NCI-H146 (cell line): Measurements from ENCODE around the gene XRCC5.
"Not testable (repeated sequence)": the region's sequence is repeated elsewhere in the genome, so short reads cannot be mapped to it uniquely, and the experiment has no call there.

Experiments
- DNase-seq: peaks from one replicate; lab custom pipeline; 2025; lab: John Stamatoyannopoulos, UW

Gene XRCC5

DNA sequence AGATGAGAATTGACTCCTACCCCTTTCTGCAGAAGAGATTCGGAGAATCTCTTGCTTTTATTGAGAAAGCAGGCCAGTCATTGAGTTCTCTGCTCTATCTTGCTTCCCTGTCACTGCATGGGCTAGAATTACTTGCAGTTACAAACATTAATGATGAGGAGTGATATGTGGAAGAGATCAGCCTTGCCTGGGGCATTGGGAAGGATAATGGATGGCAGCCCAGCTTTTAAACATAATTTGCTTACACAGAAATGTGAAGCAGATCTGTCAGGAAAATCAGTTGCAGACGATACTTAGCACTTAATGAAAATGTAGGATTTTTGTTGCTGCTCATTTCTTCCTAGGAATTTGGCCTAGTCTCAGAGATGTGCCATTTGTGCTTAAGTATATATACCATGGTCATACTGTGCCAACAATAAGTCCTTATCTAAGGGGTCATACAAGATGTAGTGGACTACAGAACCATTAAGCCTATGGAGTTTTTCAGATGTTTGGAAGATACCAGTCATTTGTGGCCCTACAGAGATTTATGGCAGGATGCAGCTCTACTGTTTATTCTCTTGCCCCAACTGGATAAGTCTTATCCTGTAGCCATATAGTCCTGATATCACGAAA lies 92.7 kb downstream of the XRCC5 start:
- no peak for DNase-seq

DNA sequence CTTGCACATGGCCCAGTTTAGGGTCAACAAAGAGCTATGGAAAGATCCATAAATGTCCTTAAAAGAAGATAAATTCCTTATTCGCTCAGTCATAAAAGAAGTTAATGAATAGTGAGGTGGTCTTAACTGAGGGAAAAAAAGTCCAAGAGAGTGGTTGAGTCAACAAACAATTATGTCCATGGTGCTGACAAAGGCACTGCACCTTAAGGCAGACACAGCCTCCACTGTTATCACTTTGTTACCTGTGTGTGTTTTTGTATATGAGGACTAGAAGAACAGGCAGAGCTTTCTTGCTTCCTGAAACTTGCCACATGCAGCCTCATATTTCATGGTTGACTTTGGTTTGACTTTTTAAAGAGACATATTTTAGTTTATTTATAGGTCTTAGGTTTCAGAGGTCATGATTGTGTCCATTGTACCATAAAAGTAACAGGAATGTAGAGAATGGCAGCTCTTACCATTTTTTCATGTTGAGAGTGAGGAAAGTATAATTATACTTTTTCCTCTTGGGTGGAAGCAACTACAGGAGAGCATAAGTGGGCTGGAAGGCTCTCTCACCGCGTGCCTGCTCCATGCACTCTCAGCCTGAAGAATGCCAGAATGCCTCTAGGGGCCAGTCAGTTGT lies 93.6 kb downstream of the XRCC5 start:
- peak; percentile 22 for DNase-seq

DNA sequence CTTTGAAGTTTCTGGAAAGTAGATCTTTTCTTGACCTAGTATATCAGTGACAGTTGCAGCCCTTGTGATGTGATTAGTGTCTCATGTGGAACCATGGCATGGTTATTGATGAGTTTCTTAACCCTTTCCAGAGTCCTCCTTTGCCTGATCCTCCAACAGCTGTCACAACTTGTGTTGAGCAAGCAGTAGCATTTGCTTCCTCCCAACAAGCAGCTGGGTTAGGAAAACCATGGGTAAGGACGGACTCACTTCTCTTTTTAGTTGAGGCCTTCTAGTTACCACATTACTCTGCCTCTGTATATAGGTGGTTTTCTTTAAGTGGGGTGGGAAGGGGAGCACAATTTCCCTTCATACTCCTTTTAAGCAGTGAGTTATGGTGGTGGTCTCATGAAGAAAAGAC lies 96.3 kb downstream of the XRCC5 start:
- no peak for DNase-seq

DNA sequence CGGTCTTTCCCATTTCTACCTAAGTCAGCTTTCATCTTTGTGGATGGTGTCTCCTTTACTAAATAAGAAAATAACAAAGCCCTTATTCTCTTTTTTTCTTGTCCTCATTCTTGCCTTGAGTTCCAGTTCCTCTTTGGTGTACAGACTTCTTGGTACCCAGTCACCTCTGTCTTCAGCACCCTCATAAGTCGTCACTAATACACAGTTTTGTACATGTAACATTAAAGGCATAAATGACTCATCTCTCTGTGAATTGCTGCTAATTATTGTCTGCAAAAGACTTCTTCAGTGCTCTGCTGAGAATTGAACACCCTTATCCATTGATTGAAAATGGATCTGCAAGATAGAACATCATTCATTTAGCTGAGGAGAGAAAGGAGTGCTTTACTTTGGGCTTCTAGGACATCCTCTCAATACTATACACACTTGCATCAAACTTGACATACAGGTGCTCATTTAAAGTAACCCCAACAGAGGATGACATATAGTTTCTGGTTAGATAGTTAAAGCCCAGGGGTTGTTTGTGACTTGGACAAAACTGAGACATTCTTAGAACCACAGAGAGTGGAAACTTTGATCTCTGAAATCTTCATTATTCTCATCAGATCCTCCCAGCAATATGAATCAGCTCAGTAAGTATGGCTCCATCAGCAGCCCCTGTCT lies 97.0 kb downstream of the XRCC5 start:
- DNase-seq, result no peak

DNA sequence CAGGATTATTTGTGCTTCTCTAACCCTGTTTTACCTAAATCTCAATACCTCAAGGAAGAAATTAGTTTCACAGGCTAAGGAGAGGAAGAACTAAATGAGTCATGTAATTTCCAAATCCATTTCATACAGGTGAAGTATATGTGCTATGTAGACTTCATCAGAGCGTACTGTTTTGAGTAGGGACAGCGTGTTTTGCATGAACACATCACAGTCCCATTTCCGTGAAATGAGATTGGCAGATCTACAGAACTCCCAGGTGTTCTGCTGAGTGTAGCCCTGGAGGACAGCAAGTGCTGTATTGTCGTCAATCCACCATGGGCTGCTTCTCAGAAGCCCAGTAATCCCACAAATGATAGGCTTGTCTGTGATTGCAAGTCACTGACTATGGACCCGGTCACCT lies 97.7 kb downstream of the XRCC5 start:
- no peak for DNase-seq

DNA sequence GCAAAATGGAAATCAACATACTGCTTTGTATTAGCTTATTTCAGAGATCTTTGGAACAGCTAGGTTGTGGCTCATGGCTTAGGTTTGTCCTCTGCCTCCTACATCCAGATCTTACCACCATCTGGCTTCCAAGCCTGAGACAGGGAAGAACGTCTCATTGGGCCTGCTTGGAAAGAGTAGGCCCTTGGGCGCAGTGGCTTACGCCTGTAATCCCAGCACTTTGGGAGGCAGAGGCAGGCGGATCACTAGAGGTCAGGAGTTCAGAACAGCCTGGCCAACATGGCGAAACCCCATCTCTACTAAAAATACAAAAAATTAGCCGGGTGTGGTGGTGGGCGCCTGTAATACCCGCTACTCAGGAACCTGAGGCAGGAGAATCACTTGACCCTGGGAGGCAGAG lies 99.5 kb downstream of the XRCC5 start:
- not testable (repeated sequence) for DNase-seq

DNA sequence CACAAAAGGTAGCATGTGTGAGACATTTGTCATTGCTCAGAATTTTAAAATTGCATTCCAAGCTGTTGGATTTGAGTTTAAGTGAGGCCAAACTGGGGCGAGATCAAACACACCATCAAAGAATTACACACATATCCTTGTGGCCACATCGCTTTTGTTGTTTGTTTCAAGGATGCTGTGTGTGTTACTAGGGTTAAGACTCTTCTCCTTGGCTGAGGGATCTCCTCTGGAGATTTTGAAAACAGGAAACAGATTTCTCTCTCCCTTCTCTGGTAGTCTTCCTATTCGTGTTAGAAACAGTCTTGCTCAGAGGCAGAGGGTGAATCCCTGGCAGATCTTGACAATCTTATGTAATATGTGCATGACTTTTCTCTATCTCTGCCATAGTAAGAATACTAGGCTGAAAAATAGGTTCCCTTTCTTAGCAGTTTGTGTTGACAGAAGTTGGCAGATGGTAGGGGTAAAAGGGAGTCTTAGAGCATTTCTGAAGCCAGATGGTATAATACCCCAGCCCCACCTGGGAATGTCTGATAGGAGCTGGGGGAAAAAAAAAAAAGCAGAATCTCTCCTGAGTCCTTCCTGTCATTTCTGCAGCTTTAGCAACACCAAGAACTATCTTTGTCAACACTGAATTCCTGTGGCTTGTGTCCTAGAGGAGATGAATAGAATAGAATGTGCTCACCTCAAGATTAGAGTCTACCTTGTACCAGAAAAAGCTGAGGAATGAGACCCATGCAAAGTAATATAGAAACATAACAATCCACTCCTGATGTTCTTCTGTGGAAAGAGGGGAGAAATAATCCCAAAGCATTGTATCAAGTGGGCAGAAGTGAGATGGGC lies 101.8 kb downstream of the XRCC5 start:
- no peak for DNase-seq

DNA sequence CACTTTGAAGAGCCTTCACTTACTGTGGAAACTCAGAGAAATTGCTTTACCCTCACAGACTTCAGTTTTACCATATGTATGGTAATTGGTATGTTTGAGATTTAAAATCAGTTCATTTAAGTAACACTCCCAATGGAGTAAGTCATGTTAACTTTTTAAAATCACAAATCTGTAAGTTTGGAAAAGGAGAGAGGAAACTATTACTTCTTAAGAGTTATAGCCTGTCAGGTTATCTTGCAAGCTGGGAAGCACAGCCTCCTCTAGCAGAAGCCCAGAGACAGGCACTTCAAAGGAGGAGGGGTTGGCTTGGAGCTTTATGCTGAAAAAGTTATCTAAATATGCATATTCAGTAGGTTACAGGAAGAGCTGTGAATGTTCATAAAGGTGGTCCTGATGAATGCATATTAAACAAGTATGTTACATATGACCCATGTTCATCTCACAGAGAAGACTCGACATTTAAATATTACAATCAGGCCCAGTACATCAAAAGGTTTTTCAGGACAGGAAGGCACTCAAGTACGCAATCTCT lies 102.5 kb downstream of the XRCC5 start:
- DNase-seq, result no peak

DNA sequence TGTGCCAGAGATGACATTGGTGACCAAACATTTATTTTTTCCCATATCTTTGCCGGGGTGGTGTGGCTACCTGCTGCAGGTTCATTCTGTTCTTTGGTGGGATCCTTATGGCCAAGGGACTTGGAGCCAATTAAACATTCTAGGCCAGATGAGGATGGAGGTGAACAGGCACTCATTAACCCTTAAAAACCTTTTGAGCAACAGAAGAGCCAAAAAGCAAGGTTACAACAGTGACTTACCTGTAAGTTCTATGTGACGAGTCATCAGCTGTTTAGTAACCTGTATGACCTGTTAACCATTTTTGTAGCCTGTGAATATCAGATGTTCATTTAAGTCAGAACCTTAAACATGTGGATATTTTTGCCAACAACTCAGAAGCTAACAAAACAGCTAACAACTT lies 105.6 kb downstream of the XRCC5 start:
- DNase-seq, result no peak

DNA sequence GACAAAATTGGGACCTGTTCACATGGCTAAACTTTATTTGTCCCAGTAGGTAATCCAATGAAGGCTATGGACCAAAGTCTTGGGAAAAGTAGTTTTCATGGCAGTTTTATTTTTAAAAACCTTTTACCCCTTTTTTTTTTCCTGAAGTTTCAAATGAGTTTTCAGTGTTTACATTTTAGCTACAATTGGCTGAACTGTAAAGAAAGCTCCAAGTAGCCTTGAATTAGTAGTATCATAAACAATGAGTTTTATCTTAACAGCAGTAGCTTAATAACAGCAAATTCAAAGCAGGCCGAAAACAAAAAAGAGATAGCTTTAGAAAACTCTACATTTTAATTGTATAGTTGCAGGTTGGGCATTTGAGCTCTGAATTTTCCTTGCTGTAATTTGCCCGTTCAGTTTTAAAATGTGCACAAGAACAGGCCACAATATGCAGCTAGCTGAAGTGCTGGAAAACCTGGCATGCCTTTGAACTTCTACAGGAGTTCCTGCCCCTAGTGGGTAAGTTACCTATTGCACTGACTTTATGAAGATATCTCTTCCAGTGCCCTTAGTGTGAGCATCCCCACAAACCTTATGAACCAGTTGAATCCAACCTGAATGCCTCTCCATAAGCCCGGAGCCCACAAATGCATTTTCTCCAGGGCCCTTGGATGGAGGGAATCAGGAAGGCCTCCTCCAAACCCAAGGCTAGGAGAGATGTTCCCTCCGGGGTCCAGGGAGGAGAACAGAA lies 106.7 kb downstream of the XRCC5 start:
- DNase-seq, result peak; percentile 19

DNA sequence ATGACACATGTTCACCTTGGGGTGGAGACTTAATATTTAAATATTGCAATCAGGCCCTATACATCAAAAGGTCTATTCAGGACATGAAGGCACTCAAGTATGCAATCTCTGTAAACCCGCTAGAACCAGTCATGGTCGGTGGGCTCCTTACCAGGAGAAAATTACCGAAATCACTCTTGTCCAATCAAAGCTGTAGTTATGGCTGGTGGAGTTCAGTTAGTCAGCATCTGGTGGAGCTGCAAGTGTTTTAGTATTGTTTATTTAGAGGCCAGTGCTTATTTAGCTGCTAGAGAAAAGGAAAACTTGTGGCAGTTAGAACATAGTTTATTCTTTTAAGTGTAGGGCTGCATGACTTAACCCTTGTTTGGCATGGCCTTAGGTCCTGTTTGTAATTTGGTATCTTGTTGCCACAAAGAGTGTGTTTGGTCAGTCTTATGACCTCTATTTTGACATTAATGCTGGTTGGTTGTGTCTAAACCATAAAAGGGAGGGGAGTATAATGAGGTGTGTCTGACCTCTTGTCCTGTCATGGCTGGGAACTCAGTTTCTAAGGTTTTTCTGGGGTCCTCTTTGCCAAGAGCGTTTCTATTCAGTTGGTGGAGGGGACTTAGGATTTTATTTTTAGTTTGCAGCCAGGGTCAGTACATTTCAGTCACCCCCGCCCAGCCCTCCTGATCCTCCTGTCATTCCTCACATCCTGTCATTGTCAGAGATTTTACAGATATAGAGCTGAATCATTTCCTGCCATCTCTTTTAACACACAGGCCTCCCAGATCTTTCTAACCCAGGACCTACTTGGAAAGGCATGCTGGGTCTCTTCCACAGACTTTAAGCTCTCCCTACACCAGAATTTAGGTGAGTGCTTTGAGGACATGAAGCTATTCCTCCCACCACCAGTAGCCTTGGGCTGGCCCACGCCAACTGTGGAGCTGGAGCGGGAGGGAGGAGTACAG lies 108.1 kb downstream of the XRCC5 start:
- no peak for DNase-seq

DNA sequence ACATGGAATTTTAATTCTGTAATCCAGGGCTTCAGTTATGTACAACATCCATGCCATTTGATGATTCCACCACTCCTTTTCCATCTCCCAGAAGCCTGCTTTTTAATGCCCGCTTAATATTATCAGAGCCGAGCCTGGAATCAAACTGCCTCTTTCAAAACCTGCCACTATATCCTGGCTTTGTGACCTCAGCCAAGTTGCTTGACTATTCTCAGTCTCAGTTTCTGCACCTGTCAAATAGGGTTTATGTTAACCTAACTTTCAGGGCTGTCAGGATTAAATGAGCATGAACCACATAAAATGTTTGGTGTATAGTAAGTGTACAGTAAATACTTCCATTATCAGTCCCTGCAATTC lies 108.7 kb downstream of the XRCC5 start:
- DNase-seq, result no peak

DNA sequence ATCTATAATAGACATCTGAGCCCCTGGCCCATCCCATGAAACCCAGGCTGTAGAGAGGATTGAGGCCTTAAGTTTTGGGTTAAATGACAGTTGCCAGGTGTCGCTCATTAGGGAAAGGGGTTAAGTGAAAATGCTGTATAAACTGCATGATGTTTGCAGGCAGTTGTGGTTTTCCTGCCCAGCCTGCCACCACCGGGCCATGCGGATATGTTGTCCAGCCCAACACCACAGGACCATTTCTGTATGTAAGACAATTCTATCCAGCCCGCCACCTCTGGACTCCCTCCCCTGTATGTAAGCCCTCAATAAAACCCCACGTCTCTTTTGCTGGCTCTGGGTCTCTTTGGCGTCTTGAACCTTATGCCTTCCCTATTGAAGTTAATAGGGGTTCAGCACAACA lies 110.7 kb downstream of the XRCC5 start:
- no peak for DNase-seq

DNA sequence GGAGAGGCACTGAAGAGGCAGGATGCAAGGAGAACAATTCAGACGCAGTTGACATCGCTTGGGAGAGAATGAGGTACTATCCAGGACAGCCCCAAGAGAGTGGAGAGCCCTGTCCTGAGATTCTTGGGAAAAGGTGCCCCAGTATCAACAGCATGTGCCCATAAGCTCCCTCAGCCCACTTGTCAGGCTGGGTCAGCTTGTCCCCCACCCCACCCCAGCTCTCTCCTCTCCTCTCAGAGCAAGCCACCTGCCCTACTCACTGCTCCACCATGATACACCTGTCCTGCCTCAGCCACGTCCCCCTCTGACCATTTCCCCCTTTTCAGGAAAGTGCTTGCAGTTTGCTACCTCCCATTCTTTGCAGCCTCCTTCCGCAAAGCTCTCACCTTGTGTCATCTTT lies 111.8 kb downstream of the XRCC5 start:
- DNase-seq, result no peak

DNA sequence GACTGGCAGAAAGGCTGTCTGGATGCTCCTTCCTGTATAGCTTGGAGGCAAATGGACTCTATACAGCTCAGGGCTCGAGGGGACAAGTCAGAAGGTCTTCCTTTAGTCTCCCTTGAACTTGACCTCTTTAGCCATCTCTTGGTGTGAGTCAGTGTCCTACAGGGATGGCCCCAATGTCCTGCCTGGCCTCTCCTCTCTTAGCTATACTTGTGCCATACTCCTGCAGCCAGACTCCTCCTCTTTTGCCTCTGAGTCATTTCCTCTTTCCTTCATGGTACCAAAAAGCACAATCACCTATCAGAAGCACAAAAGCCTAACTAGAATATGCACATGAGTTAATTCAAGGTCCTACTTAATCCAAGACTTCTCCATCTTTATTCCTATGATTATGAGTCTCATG lies 112.7 kb downstream of the XRCC5 start:
- DNase-seq, result no peak

DNA sequence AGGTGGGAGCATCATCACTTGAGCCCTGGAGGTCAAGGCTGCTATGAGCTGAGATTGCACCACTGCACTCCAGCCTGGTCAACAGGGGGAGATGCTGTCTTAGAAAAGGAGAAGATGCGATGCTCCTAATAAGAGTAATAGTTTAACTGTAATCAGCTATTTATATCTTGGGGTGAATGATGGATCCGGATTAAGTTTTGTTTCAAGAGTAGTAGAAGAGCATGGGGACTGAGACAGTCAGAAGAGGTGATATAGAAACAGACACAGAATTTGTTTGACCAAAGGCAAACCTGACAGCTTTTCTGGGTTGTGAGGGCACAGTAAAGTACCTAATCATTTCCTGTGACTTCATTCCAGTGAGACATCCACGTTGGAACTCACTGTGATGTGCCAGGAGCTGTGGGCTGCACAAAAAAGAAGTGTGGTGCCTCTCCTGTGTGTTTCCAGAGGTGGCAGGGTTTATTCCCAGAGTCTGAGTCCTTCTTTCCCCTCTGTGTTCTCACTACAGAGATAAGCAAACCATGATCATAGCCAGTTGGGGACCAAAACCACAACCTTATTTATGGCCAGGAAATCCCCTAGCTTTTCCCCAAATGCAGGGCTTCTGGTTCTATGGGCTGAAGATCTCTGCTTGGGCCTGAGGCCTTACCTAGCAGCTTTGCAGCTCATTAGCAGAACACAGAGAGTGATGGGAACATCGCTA lies 113.7 kb downstream of the XRCC5 start:
- DNase-seq, result no peak

DNA sequence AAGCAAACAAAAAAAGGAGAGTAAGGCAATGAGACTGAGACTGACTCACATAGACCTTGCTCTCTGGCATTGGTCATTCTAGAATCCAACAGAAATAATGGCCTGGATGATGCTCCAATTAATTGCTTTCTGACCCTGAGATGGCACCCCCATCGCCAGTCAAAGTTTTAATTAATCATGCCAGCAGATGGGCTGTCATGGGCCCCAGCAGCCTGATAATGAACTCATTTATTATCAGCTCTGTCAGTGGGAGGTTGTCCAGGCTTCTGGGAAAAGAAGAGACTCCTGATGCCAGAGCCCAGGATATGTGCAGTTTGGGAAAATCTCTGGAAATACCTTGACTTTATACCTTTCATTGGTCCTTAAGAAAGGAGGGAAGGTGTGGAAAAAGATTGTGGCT lies 115.2 kb downstream of the XRCC5 start:
- no peak for DNase-seq

DNA sequence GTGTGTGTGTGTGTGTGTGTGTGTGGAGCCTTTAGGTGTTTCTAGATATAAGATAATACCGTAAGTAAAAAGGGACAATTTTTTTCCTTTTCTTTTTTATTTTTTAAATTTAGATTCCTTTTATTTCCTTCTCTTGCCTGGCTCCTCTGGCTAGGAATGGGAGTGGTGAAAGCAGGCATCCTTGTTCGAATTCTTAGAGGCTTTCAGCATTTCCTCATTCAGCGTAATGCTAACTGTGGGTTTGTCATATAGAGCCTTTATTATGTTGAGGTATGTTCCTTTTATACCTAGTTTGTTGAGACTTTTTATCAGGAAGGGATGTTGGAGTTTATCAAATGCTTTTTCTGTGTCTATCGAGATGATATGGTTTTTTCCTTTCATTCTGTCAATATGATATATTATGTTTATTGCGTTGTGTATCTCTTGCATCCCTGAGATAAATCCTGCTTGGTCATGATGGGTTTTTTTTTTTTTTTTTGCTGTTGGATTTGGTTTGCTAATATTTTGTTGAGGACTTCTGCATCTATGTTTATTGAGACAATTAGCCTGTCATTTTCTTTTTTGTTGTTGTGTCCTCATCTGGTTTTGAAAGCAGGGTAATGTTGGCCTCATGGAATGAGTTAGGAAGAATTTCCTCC lies 120.2 kb downstream of the XRCC5 start:
- DNase-seq, result no peak

DNA sequence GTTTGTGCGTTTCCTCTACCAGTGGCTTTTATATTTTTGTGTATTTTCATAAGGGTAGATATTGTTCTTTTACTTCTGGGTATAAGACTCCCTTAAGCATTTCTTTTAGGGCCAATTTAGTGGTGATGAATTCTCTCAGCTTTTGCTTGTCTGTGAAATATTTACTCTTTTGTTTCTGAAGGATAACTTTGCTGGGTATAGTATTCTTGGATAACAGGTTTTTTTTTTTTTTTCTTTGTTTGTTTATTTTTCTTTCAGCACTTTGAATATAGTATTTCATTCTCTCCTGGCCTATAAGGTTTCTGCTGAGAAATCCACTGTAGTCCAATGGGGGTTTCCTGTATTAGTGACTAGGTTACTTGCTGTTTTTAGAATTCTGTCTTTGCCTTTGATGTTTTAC lies 122.7 kb downstream of the XRCC5 start:
- DNase-seq, result no peak

DNA sequence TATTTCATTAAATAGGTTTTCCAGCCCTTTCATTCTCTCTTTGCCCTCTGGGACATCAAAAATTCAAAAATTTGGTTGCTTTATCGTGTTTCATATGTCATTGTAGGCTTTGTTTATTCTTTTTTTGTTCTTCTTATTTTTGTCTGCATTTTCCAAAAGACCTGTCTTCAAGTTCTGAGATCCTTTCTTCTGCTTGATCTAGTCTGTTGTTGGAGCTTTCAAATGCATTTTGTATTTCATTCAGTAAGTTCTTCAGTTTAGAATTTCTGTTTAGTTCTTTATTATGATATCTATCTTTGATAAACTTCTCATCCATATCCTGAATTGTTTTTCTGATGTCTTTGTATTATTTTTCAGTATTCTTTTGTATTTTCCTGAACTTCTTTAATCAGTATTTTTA lies 123.6 kb downstream of the XRCC5 start:
- no peak for DNase-seq
